Skin epidermis (tissue), 12 donors: ENCODE data around the gene MPP7.
"Not testable (repeated sequence)": the region's sequence is repeated elsewhere in the genome, so short reads cannot be mapped to it uniquely, and the experiment has no call there.

Experiments
- H3K27ac ChIP-seq, 21 experiments: fragments of 200-600 bp; sonication (generic) in 11 of 21; one replicate each; pipeline ENCODE4 v1.5.0; 2020; ENCODE audit warnings: mild to moderate bottlenecking in 3 of 21, inconsistent platforms in 2 of 21, moderate library complexity in 2 of 21
- H3K4me3 ChIP-seq, 7 experiments: fragments of 200-600 bp; sonication (generic) in 2 of 7; one replicate each; pipeline ENCODE4 v1.5.0; 2020; ENCODE audit warnings: inconsistent platforms in 2 of 7, mild to moderate bottlenecking in 2 of 7, moderate library complexity in 1 of 7

Gene MPP7

GRCh38 chr10:28302638-28303488 lies at the start of gene MPP7:
Gene MPP7, minus strand, starts transcription at chr10:28303064. Its CDS starts 64,460 bp downstream, at chr10:28238604.
- peak within 1 kb of the TSS; percentile 27 to 94 (median 85) for H3K27ac ChIP-seq

DNA sequence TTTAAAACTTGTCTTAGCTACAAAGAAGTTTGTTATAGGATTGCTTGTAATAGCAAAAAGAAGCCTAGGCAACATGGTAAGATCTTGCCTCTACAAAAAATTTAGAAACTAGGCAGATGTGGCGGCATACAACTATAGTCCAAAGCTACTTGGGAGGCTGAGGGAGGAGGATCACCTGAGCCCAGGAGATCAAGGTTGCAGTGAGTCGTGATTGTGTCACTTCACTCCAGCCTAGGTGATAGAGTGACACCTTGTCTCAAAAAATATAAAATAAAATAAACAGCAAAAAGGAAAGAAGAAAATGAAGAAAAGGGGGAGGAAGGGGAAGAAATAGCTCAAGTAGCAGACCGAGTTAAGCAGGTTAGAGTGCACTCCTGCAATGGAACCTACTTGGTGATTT lies 47.0 kb upstream of the MPP7 start:
- H3K27ac ChIP-seq, result no peak overlapping the region
- H3K4me3 ChIP-seq, result no peak overlapping the region

More at GRCh38 chr10:28302638-28303488, at the start of gene MPP7:
- peak within 1 kb of the TSS; percentile 59 to 91 (median 75) for H3K4me3 ChIP-seq

DNA sequence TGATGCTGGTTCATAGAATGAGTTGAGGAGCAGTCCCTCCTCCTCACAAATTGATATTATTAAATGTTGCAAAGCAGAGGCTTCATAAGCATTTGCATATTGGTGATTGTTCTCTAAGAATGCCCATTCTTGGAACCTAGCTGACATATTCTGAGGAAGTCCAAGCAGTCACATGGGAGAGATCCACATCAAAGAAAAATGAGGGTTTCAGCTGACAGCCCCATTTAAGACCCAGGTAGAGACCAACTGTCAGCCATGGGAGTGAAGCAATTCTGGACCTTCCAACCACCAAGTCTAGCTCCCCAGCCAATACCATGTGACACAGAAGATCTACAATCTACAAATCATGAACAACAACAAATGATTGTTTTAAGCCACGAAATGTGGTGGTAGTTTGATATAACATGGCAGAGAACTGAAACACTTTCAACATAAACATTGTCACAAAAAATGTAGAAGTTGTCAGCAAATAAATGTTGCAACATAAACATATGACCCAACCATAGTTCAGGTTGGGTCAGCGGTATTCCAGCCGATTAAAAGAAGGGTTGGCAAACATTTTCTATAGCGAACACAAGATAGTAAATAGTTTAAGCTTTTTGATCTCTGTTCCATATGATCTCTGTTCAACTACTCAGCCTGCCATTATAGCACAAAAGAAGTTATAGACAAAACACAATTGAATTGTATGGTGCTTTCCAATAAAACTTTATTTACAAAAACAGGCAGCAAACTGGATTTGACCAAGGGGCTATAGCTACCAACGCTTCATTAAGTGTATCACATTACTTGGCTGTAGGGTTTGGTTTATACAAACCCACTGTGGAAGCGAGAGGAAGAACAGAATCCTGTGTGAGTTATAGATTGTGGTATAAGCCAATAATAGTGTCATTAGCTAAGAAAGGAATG lies 41.4 kb upstream of the MPP7 start:
- no peak overlapping the region for H3K27ac ChIP-seq
- H3K4me3 ChIP-seq, result no peak overlapping the region

- no peak overlapping the region for H3K27ac ChIP-seq
- no peak overlapping the region for H3K4me3 ChIP-seq
Observed at GRCh38 chr10:28343252-28343651, 40.4 kb upstream of the MPP7 start.

DNA sequence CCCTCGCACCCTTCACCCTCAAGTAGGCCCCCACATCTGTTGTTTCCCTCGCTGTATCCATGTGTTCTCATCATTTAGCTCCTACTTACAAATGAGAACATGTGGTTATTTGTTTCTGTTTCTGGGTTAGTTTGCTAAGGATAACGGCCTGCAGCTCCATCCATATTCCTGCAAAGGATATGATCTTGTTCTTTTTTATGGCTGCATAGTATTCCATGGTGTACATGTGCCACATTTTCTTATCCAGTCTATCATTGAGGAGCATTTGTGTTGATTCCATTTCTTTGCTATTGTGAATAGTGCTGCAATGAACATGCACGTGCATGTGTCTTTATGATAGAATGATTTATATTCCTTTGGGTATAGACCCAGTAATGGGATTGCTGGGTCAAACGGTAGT lies 38.8 kb upstream of the MPP7 start:
- H3K27ac ChIP-seq, H3K4me3 ChIP-seq: not testable (repeated sequence)

DNA sequence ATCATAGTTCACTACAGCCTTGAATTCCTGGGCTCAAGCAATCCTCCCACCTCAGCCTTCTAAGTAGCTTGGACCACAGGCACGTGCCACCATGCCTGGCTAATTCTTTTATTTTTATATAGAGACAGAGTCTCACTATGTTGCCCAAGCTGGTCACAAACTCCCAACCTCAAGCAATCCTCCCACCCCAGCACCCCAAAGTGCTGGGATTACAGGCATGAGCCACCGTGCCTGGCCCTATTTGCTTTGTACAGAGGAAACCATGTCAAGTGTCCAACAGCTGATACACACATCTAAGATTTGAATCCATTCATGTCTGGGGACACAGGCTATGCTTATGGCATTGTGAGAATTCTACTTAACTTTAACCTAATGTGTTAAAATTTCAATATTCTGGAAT lies 29.9 kb upstream of the MPP7 start:
- Histone ChIP-seq H3K27ac (peak overlapping the region in 12 of 21 experiments; percentile 7 to 83 (median 72)), H3K4me3 (peak overlapping the region in 1 of 7 experiments; percentile 3)

DNA sequence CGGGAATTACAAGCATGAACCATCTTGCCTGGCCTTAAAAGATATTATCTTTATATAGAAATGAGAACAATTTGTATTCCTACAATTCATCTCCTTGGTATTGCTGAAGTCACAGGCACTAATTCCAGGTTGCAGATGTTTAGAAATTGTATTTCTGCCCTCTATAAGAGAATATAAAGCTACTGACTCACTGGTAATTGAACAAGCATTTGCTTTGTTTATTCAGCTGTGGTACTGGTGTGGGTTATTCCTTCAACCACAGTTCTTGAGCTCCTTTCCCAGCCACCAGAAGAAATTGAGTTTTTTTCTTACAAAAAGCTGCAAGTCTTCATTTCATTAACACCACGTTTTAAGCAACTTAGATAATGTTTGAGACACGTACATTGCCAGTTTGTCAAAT lies 29.0 kb upstream of the MPP7 start:
- H3K27ac ChIP-seq, result peak overlapping the region in 5 of 21 experiments; percentile 16 to 81 (median 73)
- no peak overlapping the region for H3K4me3 ChIP-seq

DNA sequence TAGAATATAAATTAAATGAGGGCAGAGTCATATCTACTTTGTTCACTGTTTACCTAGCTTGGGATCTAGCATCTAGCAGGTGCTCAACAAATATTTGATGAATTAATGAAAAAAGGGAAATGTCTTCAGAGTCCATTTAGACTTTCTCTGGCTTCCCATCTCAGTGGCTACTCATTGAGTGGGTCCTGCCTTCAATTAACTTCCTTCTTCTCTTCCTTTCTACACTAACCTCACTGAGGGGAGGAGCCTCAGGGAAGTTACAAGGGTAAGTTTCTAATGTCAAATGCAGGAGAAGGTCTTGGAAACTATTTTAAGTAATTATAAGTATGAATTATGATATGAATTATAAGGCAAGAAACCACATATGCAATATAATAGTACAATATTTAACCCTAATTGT lies 28.2 kb upstream of the MPP7 start:
- Histone ChIP-seq H3K4me3 (no peak overlapping the region), H3K27ac (no peak overlapping the region)

GRCh38 chr10:28328346-28328745 lies 25.5 kb upstream of the MPP7 start:
- Histone ChIP-seq H3K27ac (peak overlapping the region in 2 of 21 experiments; percentile 52 to 56), H3K4me3 (no peak overlapping the region)

GRCh38 chr10:28327491-28327880 lies 24.6 kb upstream of the MPP7 start:
- no peak overlapping the region for H3K4me3 ChIP-seq
- H3K27ac ChIP-seq, result peak overlapping the region in 2 of 21 experiments; percentile 52 to 56

DNA sequence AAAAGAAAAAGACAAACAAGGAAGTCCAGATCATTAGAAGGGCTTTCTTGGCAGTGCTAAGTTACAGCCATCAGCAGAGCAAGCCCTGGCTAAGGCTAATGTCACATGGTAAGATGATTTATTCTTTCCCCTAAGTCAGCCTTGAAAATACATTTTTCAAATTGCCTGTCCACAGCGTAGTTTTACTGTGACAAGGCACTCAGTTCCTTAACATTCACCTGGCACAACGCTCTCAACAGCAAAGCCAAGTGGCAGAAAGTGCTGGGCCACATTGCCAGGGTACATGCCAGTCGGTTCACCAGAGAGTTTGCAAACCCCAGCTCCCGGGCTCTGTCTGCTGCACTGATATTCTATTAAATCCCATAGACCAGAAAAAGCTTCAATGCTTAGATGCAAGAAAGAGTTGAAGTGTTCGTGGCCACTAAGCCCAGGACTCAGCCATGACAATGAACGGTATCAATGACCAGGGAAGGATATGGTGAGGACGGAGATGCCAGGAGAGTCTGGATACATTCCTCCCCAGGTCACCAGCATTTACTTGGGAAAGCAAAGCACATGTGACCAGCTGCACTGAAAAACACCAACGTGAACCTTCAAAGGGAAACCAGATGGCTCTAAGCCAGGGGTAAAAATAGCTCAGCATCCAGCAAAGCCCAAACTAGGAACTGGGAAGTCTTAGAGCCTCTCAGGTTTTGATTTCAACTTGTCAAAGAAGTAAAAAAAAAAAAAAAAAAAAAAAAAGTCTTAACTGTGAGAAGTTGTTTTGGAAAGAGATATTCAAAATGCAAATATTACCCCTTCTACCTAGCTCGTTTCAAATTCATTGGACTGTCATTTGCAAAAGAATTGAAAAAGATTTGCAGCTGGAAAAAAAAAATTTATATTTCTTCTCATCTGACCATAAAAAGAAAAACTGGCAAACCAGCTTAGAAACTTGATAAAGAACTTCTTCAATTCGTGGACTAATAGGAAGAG lies 23.9 kb upstream of the MPP7 start:
- no peak overlapping the region for H3K4me3 ChIP-seq
- peak overlapping the region in 10 of 21 experiments; percentile 11 to 63 (median 34) for H3K27ac ChIP-seq

DNA sequence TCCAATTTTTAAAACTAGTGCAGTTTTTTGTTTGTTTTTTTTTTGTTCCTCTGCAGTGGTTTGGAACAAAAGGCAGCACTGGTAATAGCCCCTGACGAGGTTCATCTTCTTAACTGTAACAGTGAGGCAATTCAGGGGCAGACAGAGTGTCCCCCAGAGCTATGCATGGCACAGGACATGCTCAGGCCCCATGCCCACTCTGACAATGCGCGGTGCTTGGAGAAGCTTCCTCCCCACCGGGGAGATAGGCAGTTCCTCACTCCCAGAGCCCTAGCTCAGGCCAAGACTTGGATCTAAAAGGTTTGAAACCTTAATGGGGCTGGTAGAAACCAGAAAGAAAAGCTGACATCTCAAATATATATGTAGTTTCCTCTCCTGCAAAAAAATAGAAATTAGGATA lies 17.9 kb upstream of the MPP7 start:
- no peak overlapping the region for H3K4me3 ChIP-seq
- H3K27ac ChIP-seq, result no peak overlapping the region

GRCh38 chr10:28320090-28320489 lies 17.2 kb upstream of the MPP7 start:
- no peak overlapping the region for H3K27ac ChIP-seq
- H3K4me3 ChIP-seq, result no peak overlapping the region

- H3K27ac ChIP-seq, H3K4me3 ChIP-seq: not testable (repeated sequence)
Observed at GRCh38 chr10:28319061-28319460, 16.2 kb upstream of the MPP7 start.

DNA sequence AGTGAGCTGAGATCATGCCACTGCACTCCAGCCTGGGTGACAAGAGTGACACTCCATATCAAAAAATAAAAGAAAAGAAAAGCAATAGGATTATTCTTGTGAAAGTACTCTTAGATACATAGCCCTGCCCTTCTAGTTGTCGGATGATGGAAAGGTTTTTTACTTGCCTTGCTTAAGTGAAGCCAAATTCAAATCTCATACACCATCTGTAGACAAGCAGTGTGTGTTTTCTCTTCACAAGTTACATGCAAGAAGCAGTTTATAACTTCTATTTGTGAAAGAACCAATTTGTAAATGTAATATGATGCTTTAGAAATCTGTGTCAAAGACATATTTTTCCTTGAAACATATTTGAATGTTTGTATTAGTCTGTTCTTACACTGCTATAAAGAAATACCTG lies 15.8 kb upstream of the MPP7 start:
- Histone ChIP-seq H3K27ac (no peak overlapping the region), H3K4me3 (no peak overlapping the region)

- H3K27ac ChIP-seq, result no peak overlapping the region
- no peak overlapping the region for H3K4me3 ChIP-seq
Observed at GRCh38 chr10:28317760-28318159, 14.9 kb upstream of the MPP7 start.

- H3K4me3 ChIP-seq, result no peak overlapping the region
Observed at GRCh38 chr10:28316696-28317095, 13.8 kb upstream of the MPP7 start.

DNA sequence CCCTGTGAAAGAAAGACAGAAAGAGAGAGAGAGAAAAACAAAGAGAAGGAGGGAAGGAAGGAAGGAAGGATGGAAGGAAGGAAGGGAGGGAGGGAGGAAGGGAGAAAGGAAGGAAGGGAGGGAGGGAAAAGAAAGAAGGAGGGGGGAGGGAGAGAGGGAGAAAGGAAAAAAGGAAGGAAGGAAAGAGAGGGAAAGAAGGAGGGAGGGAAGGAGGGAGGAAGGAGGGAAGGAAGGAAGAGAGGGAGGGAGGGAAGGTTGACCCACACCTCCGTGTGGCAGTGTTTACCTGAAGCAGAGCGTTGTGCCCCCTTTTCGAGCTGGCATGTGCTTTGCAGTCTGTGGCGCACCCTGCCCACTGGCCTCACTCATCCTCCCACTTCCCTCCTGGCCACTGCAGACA lies 12.3 kb upstream of the MPP7 start:
- Histone ChIP-seq H3K4me3 (no peak overlapping the region), H3K27ac (no peak overlapping the region)

More at GRCh38 chr10:28316696-28317095, 13.8 kb upstream of the MPP7 start:
- H3K27ac ChIP-seq, result no peak overlapping the region

- Histone ChIP-seq H3K27ac (no peak overlapping the region), H3K4me3 (no peak overlapping the region)
Observed at GRCh38 chr10:28314211-28314610, 11.3 kb upstream of the MPP7 start.
